HG03025 (cell line): ENCODE measurements around the gene TPBGL.

Experiments used
- ATAC-seq: cut with Tn5 transposase; IDR thresholded peaks from one replicate; pipeline ENCODE4 v1.9.1; 2021; ENCODE audit warnings: mild to moderate bottlenecking, moderate library complexity; ENCODE audit not compliant: unreplicated experiment, low FRiP score

The TPBGL gene, protein sequence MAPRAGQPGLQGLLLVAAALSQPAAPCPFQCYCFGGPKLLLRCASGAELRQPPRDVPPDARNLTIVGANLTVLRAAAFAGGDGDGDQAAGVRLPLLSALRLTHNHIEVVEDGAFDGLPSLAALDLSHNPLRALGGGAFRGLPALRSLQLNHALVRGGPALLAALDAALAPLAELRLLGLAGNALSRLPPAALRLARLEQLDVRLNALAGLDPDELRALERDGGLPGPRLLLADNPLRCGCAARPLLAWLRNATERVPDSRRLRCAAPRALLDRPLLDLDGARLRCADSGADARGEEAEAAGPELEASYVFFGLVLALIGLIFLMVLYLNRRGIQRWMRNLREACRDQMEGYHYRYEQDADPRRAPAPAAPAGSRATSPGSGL

DNA sequence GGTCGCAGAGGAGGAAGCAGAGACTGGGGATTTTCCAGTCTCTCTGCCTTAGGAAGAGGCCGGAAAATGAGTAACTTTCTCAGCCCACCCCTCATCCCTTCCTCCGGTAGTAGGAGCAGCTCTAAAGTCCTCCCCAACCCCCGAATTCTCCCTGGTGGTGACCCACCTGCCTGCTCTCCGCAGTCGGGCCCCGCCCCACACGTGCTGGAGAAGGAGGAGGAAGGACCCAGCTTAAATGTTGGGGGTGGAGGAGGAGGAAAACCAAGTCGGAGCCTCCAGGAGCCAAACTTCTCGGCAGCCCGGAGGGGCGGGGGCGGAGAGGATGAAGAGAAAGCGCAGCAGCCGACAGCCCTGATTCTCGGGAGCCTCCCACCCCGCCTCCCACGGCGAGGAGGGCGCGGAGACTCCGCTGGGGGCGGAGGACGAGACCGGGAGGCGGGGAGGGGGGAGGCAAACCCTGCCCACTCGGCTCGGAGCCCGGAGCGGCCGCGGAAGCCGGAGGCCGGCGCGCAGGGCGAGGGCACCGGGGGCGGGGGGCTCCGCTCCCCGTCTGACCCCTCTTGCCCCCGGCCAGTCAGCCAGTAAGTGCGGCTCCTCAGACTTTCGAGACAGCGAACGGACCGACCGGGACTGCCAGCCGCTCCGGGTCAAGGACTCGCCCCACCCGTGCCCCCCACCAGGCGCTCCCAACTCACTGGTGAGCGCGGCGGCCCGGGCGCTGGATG, at the start of gene TPBGL:
Gene TPBGL, plus strand, starts transcription at position 464 of the 725 bp plus-strand sequence. CDS start 276 bp downstream, outside the sequence.
- ATAC-seq: no peak

- no peak for ATAC-seq
These were observed 49.2 kb upstream of the TPBGL start for GRCh38 chr11:75191330-75191717.

- ATAC-seq: no peak
These were observed 47.3 kb upstream of the TPBGL start for GRCh38 chr11:75193271-75193670.

GRCh38 chr11:75193711-75194110, 46.9 kb upstream of the TPBGL start:
- no peak for ATAC-seq

- no peak for ATAC-seq
These were observed 46.4 kb upstream of the TPBGL start for GRCh38 chr11:75194147-75194546.

DNA sequence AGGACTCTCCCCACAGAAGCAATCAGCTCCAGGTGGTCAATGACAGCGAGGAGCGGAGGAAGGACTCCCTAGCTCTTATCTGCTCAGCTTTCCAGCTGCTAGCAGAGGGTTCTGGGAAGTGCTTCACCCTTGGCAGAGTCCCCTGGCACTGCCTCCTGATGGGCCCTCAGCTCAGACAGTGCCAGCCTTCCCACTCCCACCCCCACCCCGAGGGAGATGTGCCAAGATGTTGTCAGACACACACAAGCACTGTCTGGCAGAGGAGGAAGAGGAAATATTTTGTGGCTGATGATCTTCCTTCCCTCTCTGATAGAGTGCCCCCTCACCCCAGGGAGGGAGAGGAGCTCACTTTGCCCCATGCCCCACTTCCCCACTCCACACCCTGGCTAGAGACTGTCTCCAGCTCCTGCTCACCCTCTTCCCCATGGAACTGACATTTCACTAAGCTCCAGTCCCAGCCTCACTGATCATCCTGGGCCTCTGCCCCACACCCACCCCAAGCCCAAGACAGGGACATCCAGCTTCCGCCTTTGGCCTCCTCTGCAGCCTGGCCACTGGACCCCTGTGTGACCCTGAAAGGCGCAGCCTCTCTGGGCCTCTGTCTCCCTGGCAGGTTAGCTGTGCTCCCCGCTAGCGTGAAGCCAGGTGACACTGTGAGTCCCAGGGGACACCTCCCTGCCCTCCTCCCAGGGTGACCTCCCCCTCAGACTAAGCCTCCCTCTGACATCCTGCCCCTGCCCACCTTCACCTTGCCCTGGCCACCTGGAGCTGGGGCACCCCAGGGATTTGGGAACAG, 45.2 kb upstream of the TPBGL start:
- ATAC-seq: no peak

- ATAC-seq: no peak
These were observed 44.1 kb upstream of the TPBGL start for GRCh38 chr11:75196426-75196825.

- ATAC-seq: no peak
These were observed 42.9 kb upstream of the TPBGL start for GRCh38 chr11:75197512-75198277.

DNA sequence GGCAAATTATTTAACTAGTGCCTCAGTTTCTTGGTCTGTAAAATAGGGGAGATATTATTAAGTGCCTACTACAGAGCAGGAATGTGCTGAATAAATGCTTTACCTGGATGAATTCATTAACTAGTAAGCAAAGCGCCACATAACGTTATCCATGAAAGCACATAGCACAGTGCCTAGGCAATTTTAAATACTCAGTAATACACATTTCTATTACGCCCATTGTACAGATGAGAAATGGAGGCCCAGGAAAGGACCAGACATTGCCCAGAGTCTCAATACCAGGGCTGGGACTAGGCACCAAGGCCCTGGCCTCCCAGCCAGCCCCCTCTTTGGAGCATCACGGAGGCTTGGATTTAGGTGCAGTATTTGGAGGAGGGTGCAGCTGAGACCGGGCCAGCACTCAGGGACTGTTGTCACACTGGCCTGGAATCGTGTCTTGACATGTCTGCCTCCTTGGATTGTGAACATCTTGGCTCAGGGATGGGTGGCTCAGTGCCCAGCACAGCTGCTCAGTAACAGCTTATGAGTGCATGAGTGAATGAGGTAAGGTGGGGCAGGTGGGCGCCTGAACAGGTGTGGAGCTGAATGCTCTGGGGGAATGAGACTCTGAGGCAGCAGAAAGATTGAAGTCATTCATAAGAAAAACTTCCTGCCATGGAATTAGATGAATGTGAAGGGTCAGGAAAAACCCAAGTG, 42.1 kb upstream of the TPBGL start:
- no peak for ATAC-seq

- no peak for ATAC-seq
These were observed 41.1 kb upstream of the TPBGL start for GRCh38 chr11:75199412-75199955.

- ATAC-seq: no peak
These were observed 40.5 kb upstream of the TPBGL start for GRCh38 chr11:75200051-75200450.

DNA sequence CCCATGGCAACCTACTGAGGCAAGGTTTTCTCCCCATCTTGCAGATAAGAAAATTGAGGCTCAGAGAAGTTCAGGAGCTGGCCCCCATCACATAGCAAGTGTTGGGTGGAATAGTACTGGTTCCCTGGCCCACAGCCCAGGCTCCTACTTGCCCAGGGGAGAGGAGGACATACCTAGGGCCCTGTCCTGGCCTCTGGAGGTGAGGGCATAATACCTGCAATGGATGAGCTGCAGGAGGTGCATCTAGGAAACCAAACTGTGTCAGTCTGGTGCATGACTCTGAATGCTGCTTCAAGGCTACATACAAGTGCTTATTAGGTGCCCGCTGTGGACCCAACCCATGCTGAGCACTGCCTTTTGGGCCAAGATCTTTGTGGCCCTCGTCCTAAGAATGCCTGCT, 40.0 kb upstream of the TPBGL start:
- no peak for ATAC-seq

DNA sequence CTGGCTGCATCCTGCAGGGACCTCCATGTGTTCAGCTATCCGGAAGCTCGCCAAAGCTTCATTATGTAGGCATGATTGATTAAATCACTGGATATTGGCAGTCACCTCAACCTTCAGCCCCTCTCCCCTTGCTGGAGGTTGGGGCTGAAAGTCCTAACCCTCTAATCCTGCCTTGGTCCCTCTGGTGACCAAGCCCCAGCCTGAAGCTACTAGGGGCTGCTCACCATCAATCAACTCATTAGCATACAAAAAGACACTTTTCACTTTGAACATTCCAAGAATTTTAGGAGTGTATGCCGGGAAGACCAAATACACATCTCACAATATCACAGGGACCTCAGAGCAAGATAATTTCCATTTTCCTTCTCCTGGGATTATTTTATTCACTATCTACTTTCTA, 38.8 kb upstream of the TPBGL start:
- no peak for ATAC-seq

GRCh38 chr11:75202195-75202594, 38.4 kb upstream of the TPBGL start:
- no peak for ATAC-seq

DNA sequence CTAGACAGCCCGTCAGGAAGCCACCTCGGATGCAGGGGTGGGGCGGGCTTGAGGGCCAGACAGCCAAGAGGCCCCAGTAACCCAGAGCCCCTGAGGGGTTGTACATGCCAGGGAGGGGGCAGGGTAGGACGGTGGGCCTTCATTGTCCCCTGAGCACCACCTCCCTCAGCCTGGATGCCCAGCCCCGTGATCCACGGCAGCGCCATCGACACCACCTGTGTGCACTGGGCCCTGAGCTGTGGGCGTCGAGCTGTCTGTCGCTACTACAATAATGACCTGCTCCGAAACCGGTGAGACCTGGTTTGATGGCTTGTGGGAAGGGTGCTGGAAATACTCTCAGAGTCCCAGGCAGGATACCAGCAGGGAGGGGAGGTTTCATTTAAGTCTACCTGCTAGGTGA, 37.4 kb upstream of the TPBGL start:
- ATAC-seq: no peak

DNA sequence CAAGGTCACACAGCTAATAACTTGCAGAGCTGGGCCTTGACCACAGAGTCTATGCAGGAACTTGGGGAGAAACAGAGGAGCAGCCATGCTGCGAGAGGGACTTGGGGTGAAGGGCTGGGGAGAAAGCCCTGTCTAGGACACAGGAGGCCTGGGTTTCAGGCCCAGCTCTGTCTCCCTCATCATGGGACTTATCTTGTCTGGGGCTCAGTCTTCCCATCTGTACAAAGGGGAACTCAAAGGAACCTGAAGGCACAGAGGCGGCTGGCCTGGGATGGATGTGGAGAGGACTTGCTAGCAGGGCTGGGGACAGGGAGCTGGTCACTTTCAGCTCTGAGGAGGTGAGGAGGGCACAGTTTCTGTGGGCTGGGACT, 36.9 kb upstream of the TPBGL start:
- no peak for ATAC-seq

DNA sequence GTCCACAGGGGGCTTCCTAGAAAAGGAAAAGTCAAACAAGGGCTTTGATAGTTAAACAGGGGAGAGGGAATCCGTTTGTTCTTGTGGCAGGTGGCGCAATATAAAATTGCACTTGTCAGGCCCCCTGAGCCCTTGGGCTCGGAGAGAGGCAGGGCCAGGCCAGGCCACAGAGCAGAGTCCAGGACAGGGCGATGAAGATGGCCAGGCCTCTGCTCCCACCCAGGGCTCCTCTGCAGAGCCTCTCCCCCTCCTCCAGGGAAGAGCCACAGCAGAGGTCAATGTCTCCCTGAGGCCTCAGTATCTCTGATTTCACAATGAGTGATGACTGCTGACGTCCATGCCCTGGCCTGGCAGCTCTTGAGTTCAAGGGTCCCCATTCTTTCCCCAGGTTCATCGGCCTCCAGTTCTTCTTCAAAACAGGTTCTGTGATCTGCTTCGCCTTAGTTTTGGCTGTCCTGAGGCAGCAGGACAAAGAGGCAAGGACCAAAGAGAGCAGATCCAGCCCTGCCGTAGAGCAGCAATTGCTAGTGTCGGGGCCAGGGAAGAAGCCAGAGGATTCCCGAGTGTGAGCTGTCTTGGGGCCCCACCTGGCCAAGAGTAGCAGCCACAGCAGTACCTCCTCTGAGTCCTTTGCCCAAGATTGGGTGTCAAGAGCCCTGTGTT, 36.4 kb upstream of the TPBGL start:
- no peak for ATAC-seq

GRCh38 chr11:75204685-75205563, 35.6 kb upstream of the TPBGL start:
- peak; percentile 47 for ATAC-seq
